HG02885 (cell line): ENCODE results near the gene MRPL49.

ENCODE experiments used
- ATAC-seq: cut with Tn5 transposase; IDR thresholded peaks from one replicate; pipeline ENCODE4 v1.9.1; 2021; ENCODE audit warnings: mild to moderate bottlenecking; ENCODE audit not compliant: unreplicated experiment, poor library complexity

The MRPL49 gene

DNA sequence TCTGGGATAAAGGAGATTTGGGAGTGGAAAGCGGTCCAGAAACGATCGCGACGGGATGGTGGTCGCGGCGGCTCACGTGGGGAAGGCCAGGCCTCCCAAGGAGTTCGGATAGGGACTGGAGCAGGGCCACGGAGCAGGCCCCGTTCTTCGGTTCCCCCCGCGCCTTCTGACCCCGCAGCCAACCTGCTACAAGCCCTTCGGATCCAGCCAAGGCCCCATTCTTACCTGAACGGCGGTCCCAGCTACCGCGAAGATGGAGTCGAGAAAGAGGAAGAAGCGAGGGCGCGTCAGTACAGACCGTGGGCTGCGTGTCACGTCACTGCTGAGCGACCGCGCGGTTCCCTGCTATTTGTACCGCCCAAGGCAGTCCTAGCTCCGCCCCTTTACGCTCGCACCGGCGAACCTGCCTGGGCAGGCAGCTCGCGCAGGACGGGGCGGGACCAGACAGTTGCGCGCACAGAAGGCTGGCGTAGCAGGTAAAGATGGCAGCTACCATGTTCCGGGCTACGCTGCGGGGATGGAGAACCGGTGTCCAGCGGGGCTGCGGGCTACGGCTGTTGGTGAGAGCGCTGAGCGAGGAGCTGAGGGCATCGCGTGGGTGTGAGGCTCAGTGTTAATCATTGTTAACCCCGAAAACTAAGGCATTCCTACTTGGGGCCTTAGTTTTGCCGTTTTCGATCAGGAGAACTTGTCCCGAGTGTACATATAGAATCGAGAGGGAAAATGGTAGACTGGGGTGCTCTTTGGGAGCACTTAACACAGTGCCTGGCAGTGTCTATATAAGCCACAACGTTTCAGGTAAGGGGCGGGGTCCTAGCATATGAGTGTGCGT is at the start of gene MRPL49, which contains the start of gene FAU:
Gene MRPL49 (plus strand): TSS at position 457 of the 832 bp plus-strand sequence. CDS start 26 bp downstream, at position 483.
Gene FAU (minus strand): TSS at position 270 of the 832 bp plus-strand sequence. CDS start 321 bp downstream, outside the sequence.
- peak; percentile 71 for ATAC-seq

DNA sequence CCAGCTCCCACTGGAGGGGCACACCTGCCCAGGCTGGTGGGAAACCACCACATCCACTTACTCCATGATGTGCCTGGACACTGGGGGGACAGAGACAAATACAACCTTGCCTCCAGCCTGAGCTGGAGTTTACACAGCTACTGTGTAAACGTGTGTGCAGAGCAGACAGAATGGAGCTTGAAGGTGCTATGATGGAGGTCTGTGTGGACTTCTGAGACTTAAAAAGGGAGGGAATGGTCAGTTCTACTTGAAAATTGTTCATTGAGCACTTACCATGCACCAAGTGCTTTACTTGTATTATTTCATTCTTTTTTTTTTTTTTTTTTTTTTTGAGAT is 49.5 kb upstream of the MRPL49 start:
- ATAC-seq, result no peak

GRCh38 chr11:65077451-65077850 is 44.7 kb upstream of the MRPL49 start:
- ATAC-seq, result no peak

- ATAC-seq, result peak; percentile 54
Measured at GRCh38 chr11:65078151-65078550, 44.0 kb upstream of the MRPL49 start.

DNA sequence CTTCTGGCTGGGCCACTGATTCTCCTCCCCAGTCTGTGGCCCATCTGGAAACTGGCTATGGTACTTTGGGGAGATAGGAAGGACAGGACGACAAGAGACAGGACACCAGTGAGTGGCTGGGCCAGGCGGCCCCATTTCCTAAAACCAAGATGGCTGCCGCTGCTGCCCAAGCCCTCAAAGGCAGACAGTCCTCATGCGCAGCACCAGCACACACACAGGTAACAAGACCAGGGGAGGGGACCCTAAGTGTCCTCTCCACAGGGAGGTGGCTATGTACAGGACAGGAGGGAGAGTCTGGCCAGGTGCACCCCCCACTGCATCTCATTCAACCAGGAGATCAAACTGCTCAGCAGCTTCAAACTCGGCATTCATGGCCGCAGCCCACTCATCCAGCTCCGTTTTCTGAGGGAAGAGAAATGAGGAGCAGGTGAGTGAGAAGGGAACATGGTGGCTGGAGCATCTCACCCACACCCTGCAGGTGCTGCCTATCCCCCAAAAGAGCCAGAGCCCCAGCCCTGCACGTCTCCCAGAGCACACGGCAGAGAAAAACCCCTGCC is 43.3 kb upstream of the MRPL49 start:
- no peak for ATAC-seq

GRCh38 chr11:65083134-65083833 is 38.8 kb upstream of the MRPL49 start:
- ATAC-seq, result peak; percentile 13

GRCh38 chr11:65083834-65084597 is 38.1 kb upstream of the MRPL49 start, which contains the start of the genes CDCA5 and ZFPL1:
TSS of gene CDCA5 (minus strand) at chr11:65084040. CDS start at chr11:65083978, 62 bp downstream.
TSS of gene ZFPL1 (plus strand) at chr11:65084222. CDS start at chr11:65084699, 477 bp downstream.
- peak; percentile 91 for ATAC-seq

- no peak for ATAC-seq
Measured at GRCh38 chr11:65084598-65085375, 37.3 kb upstream of the MRPL49 start.

DNA sequence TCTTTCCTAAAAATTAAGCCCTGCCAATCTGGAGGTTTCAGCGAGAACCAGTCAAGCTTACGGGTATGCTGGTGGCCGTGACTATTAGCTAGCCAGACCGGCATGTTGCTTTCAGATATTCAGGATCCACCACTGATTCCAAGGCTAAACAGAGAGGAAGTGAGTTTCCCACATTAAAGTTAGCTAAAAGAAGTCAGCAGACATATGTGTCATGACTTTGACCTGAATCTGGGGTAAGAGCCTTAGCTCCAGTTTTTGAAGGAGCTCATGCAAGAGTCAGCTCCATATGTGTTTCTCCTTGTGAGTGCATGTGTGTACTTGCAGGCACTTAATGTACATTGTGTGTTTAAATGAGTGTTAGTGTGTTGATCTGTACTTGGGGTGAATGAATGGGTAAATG is 36.7 kb upstream of the MRPL49 start:
- no peak for ATAC-seq

DNA sequence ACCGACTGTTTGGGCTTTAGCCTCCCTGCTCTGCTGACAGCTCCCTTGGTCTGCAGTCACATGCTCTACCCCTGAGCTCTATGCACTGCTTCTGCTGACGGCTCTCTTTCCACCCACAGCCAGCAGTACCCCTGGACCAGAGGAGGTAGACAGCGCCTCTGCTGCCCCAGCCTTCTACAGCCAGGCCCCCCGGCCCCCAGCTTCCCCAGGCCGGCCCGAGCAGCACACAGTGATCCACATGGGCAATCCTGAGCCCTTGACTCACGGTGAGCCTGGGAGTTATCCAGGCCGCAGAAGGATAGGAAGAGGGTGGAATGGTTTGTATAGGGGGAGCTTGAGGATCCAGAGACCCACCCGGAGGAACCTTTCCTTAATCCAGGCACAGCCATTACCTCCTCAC is 35.3 kb upstream of the MRPL49 start:
- ATAC-seq, result no peak

DNA sequence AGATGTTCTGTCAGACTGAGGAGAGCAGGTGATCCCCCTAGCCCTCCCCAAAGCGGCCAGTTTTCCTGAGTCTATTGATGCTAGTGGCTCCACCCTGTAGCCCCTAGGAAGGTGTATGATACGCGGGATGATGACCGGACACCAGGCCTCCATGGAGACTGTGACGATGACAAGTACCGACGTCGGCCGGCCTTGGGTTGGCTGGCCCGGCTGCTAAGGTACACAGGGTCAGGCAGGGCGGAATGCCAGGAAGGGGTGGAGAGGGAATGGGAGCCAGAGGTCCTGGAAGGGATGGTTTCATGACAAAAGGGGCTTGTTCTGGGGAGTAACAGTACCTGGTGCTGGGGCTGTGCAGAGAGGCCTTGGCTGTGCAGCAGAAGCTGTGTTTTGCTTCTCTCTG is 34.9 kb upstream of the MRPL49 start:
- ATAC-seq, result no peak

- ATAC-seq, result no peak
Measured at GRCh38 chr11:65087827-65088226, 34.3 kb upstream of the MRPL49 start.

- ATAC-seq, result no peak
Measured at GRCh38 chr11:65089621-65090020, 32.5 kb upstream of the MRPL49 start.

- ATAC-seq, result no peak
Measured at GRCh38 chr11:65090628-65091027, 31.5 kb upstream of the MRPL49 start.

DNA sequence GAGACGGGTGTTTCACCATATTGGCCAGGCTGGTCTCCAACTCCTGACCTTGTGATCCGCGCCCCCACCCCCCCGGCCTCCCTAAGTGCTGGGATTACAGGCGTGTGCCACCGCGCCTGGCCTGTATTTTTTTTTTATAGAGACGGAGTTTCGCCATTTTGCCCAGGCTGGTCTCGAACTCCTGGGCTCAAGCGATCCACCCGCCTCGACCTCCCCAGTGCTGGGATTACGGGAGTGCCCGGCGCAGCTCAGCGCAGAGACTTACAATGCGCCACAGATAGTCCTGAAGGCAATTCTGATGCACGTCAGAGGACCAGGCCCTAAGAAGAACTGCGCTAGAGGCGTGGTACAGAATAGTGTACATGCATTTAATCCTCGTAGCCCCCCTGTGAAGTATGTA is 26.7 kb upstream of the MRPL49 start:
- no peak for ATAC-seq

GRCh38 chr11:65095974-65096806 is 25.9 kb upstream of the MRPL49 start, which contains the start of gene VPS51:
TSS of gene VPS51 (plus strand) at chr11:65096214. CDS start at chr11:65096251, 37 bp downstream.
- peak; percentile 88 for ATAC-seq

GRCh38 chr11:65096926-65097325 is 25.2 kb upstream of the MRPL49 start:
- no peak for ATAC-seq

- no peak for ATAC-seq
Measured at GRCh38 chr11:65100674-65101350, 21.3 kb upstream of the MRPL49 start.
